CD4-positive, alpha-beta T cell treated with Interferon alpha-2 for 1 hour (primary cell): ENCODE data around the gene RAI14.
"Not testable (repeated sequence)": the region's sequence is repeated elsewhere in the genome, so short reads cannot be mapped to it uniquely, and the experiment has no call there.

ENCODE experiments used
- DNase-seq, 2 donors: peaks; one replicate each; pipeline ENCODE4 v3.0.0-alpha.2; 2020 to 2022

Gene RAI14

DNA sequence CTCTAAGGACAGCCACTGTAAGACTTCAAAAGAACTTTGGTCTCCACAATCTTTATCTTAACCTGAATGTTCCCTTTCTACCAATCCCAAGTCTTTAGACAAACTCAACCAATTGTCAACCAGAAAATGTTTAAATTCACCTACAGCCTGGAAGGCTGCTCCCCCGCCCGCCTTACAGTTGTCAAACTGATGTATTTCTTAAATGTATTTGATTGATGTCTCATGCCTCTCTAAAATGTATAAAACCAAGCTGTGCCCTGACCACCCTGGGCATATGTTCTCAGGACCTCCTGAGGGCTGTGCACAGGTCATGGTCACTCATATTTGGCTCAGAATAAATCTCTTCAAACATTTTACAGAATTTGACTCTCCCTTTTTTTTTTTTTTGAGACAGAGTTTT lies 45.3 kb downstream of the RAI14 start:
- not testable (repeated sequence) for DNase-seq

DNA sequence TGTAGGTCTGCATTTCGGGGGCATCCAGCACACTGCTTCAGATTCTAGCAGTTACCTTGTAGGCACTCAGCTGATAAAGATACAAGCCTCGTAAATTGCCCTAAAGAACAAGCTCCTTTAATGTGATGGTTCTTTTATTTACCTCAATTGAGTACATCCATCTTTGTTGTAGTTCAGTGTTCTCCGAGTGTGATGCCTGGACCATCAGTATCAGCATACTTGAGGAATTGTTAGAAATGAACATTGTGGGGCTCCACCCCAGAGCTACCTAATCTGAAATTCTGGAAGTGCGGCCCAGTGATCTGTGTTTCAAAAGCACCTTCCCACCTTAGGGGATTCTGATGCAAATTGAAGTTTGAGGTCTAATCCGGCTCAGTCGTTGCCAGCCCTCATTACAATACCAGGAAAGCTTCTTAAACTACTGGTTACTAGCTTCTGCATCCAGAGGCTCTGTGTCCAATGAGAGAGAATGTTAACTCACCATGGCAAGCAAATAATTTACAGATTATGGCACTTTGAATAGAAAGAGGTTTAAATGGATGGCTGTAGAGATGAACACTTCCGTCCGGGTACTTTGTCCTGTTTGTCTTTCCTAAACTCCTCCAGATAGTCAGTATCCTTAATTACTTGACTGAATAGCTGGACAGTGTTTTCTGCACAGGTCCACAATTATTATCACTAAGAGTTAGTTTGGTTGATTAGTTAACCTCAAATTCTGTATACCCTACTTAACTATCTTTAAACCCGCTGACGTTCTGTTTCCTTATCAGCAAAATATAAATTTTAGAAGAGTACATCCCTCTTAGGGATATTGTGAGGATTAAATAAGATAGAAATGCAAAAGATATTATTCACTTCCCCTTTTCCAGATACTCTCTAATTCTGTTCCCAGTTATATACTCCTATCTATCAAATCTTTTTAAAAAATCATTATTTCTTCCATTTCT lies 47.9 kb downstream of the RAI14 start:
- DNase-seq, result no peak

DNA sequence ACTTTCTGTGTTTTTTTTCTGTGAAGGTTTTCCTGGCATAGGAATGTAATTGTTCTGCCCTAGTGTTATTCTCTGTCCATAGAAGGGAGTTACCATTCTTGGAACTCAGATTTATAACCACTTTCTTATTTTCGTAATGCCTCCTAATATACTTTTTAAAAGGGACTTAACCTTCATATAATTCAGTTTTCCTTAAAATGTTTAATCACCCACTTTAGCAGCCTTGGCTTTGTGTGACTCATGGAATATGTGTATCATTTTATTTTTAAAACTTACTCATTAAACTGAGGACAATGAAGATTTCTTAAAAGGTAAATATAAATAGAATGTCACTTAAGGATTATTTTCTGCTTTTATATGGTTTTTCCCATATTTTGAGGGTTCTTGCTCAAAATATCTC lies 50.0 kb downstream of the RAI14 start:
- DNase-seq, result no peak

DNA sequence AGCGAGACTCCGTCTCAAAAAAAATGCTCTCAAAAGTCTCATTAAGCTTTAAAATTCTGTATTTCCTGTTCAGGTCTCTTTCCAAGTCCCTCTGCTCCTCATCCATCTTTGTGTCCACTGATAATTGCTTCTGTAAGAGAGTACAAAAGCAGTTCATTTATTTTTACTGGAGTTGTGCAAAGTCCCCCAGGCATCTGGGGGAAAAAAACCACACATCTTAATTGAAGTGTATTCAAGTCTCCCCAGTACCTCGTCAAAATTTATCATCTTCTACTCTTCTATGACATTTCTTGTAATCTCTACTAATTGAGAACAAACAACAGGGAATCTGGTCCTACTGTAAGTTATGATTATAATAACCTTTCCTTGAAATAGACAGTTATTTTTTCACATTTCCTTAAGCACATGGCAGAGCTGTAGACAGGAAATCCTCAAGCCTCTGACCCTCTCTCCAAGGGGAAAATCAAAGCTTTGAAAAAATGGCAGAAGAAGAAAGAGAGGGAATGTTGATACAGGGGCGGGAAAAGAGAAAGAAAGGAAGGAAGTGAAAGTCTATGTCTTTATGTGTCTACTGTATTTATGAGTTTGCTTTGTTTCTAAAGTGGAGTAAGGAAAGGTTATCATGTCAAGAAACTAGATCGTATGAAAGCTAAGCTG lies 51.5 kb downstream of the RAI14 start:
- DNase-seq, result no peak

DNA sequence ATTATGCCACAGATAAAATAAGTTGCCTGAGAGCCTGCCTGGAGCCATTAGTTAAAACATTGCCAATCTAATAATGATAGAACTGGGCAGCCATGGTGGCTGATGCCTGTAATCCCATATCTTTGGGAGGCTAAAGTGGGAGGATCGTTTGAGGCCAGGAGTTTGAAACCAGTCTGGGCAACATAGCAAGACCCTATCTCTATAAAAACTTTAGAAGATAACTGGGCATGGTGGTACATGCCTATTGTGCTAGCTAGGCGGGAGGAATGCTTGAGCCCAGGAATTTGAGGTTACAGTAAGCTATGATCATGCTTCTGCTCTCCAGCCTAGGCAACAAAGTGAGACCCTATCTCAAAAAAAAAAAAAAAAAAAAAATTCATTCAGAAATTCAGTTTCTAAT lies 52.6 kb downstream of the RAI14 start:
- no peak for DNase-seq

DNA sequence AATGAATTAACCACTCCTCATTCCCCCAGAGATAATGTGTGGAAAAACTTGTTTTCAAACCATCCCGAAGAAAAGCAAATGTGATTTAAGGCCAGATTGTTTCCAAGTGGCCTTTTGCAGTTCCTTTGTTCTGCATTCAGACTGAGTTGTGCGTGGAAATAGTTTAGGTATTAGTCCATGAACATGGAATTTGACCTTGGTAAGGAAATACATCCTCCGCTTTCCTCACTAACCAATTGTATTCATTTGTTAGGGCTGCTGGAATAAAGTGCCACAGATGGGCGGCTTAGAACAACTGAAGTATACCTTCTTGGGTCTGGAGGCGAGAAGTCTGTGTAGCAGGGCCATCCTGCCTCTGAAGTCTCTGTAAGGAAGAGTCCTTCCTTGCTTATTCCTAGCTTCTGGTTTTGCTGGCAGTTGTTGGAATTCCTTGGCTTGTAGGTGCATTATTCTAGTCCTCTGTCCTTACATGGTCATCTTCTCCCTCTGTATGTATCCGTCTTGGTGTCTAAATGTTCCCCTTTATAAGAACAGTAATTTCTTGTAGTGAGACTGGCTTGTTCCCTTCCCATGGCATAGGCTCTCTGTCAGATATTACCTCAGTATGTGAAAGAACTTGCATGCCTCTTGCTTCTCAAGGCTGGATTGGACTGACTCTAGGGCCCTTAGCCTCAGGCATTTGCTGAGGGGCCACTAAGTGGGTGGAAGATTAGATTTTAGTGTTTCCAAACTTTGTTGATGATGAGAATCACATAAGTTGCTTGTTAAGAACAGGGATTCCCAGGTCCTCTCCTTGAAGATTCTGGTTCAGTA lies 53.9 kb downstream of the RAI14 start:
- no peak for DNase-seq

DNA sequence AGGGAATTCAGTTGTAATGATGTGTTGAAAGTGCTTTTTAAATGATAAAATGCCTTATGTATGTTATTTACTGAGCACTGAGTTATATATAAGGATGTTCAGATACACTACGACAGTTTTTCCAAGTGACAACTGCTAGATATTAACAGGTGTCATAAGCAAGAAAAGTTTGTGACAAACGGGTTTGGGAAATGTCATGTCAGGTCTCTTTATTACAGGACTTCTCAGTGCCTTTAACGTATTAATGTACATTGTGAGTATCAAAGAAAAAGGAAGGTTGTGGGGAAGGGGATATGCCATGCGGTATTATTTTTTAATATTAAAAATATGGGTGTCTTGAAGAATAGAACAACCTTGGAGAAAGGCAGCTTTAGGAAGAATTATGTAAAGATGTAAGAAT lies 56.4 kb downstream of the RAI14 start:
- DNase-seq, result no peak

DNA sequence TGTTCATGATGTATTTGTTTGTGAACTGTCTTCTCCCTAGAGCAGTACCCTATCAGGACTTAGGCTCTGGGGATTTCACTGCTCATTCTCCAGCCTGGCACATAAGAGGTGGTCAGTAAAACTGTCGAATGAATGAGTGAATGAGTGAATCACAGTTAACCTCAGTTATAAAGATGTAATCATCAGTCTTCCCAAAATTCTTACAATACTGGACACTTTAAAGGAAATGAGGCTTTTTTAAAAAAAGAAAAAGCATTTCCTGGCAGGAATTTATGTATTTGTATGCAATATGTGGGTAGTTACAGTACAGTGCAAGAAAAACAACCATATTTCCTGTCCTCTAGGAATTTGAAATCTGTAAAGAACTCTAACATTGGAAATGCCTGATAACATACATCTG lies 59.6 kb downstream of the RAI14 start:
- no peak for DNase-seq

DNA sequence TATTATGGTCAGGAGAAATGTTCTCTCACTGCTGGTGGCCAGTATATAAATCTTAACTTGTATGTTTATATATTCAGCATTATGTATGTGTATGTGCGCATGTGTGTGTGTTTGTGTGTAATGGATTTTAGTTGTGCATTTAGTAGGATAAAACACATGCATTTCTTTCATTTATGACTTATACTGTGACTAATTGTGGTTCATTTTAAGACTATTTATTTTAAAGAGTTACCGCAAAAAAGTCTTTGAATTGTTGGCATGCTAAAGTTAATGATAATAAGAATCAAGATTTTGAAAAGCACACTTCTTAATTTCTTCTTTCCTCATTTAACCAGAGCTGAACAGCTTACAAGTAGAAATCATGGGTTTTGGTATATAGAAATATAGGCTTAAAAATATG lies 60.9 kb downstream of the RAI14 start:
- DNase-seq, result no peak

DNA sequence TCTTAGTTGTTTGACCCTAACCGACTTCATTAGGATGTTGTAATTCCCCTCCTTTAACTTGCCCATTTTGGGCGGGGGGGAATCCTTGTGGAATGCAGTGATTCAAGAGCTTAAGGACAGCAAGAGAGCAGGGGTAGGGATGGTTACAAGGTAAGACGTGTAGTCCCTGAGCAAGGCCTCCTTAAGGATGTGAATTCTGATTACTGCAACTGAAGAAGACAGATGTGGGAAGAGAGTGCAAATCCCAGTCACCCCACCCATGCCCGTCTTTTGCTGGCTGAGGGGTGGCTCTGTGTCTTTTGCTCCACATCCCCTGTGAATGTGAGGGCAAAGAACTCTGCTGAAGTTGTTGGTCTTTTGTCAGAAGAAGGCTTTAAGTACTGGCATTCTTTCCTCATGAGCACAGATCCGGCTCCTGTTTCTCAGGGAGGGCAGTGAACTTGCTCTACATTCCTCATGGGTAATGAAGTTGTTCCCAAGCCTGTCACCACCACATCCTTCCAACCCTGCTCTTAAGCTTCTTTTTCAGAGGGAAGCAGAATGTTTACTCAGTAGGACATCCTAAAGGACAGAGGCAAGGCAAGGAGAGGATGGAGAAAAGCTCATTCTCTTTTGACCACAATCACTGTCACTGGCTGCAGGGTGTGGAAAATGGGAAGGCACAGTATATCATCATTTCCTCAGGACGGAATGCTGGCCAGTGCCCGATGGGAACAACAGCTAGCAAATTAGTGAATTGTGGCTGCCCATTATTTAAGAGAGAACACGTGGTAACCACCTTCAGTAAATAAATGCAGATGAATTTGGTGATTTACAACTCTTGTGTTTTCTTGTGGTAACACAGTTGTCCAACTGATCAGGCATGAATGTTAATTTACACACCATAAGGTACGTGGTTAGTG lies 61.5 kb downstream of the RAI14 start:
- no peak for DNase-seq

DNA sequence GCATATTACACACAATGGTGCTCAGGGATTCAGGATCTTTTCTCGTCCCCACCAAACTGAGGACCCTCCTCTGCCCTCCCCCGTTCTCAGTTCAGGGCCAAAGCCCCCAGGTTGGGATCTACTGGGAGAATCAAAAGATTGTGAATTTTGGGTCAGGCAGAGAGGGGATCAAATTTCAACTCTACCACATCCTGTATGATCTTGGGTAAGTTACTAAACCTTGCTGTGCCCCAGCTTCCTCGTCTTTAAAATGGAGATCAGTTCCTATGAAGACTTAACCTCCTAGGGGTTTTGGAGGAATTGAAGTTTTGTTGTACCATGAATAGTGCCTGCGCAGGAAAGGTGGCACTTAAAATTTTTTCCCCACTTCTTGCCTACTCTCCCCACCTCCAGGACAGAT lies 62.4 kb downstream of the RAI14 start:
- DNase-seq, result no peak

DNA sequence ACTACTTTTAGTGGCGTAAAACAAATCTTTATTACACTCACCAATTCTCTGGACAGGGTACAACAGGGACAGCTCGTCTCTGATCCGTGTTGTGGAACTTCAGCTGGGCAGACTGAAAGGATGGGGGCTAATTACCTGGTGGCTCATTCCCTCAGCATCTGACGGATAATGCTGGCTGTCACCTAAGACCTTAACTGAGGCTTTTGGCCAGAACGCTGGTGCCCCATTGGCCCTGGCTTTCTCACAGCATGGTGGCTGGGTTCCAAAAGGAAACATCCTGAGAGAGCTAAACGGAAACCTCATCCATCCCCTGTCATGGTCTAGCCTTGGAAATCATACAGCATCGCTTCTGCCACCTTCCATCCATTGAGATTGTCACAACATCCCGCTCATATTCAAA lies 62.9 kb downstream of the RAI14 start:
- no peak for DNase-seq

DNA sequence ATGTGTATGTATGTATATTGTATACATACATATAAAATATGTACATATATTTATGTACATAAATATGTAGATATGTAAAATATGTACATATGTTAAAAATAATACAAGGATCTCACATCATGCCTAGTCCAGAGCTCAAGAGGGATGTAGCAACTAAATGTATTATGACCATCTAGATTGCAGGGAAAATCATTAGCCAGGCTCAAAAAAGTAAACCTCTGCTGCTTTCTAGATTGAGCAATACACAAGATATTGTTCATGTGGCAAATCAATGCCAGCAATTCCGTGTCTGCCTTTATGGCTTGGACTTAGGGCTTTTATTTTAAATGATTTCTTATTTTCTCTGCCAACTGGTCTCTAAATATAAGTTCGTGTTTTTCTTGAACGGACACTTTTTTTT lies 65.2 kb downstream of the RAI14 start:
- DNase-seq, result no peak

DNA sequence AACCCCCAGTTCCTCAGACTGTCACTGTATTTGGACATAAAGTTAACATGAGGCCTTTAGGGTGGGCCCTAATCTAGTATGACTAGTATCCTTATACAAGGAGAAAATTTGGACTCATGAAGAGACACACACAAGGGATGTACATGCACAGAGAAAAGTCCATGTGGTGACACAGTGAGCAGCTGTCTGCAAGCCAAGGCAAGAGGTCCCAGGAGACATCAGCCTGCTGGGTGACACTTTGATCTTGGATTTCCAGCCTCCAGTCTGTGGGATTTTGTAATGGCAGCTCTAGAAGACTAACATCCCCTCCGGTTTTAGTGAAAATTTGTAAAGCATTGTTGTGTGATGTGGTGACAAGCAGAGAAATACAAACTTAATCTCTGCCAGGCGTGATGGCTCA lies 66.1 kb downstream of the RAI14 start:
- no peak for DNase-seq

DNA sequence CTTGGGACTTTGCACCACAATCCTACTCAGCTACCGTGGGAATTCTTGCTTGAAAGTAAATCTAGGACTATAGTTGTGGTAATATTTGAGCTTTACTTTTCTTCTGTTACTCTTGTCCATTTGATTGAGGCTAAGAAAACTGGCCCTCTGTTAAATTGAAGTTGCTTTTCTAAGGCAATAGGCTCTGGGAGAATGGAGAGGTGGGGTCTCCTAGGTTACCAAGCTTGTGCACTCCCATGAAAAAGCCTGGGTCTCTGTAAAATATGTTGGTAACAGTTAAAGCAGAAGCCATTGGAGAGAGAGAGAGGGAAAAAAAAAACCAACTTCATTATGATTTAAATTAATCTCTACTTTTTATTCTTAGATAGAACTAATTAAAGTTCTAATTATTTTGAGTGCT lies 68.6 kb downstream of the RAI14 start:
- no peak for DNase-seq

DNA sequence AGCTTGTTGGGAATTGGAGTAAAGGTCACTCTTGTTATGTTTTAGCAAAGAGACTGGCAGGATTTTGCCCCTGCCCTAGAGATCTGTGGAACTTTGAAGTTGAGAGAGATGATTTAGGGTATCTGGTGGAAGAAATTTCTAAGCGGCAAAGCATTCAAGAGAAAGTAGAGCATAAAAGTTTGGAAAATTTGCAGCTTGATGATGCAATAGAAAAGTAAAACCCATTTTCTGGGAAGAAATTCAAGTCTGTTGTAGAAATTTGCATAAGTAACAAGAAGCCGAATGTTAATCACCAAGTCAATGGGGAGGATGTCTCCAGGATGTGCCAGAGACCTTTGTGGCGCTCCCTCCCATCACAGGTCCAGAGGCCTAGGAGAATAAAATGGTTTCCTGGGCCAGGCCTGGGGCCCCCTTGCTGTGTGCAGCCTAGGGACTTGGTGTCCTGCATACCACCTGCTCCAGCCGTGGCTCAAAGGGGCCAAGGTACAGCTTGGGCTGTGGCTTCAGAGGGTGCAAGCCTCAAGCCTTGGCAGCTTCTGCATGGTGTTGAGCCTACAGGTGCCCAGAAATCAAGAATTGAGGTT lies 71.1 kb downstream of the RAI14 start:
- not testable (repeated sequence) for DNase-seq

DNA sequence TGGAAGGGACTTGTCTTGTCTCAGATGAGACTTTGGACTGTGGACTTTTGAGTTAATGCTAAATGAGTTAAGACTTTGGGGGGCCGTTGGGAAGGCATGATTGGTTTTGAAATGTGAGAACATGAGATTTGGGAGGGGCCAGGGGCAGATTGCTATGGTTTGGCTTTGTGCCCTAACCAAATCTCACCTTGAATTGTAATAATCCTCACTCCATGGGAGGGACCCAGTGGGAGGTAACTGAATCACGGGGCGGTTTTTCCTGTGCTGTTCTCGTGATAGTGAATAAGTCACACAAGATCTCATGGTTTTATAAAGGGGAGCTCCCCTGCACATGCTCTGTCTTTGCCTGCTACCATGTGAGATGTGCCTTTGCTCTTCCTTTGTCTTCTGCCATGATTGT lies 72.1 kb downstream of the RAI14 start:
- DNase-seq, result no peak

DNA sequence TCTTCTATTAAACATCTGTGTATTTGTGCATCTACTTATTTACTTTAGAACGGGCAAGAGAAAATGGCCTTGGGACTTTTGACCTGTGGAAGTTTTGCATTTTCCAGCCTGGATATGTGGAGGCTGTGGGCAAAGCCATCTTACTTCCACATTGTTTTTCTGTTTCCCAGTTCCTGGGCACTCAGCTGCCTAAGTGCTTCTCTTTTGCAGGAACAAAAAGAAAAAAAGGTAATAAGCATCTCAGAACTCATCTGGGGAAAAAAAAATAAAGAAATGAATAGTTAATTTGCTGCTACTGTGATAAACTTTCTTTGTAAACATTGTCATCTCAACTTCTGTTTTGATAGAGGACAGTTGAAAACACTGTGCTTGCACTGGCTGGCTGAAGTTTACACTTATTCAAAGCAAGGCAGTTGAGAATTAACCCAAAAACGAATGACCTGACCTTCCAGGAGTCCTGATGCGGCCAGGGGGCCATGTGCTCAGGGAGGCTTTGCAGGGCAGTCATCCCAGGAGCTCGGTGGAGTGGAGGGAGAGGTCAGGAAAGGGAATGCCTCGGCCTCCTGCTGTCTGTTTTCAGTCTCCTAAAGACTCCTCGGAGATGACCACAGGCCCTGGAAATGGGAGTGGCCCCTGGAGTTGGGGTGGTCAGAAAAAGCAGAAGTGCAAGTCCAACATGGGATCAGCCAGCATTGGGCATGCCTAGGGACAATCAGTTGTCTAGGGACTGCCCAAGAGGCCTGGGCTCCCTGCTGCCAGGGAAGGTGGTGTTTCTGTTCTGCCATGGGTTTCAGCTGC lies 75.5 kb downstream of the RAI14 start:
- DNase-seq, result no peak

DNA sequence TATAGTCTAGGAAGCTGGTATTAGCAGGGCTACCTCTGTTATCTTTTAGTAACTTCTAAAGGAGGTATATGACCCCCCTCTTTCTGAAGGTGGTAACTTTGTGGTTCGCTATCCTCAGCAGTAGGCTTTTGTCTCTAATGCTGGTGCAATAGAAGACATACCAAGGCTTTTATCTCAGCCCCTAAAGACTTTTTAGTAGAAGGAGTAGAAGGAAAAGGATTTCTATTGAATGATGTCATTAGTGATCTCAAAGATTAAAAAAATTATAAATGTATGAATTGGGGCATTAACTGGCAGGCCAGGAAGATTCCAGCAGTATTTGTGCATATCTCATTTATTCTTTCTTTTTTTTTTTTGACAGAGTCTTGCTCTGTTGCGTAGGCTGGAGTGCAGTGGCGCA lies 78.2 kb downstream of the RAI14 start:
- no peak for DNase-seq

DNA sequence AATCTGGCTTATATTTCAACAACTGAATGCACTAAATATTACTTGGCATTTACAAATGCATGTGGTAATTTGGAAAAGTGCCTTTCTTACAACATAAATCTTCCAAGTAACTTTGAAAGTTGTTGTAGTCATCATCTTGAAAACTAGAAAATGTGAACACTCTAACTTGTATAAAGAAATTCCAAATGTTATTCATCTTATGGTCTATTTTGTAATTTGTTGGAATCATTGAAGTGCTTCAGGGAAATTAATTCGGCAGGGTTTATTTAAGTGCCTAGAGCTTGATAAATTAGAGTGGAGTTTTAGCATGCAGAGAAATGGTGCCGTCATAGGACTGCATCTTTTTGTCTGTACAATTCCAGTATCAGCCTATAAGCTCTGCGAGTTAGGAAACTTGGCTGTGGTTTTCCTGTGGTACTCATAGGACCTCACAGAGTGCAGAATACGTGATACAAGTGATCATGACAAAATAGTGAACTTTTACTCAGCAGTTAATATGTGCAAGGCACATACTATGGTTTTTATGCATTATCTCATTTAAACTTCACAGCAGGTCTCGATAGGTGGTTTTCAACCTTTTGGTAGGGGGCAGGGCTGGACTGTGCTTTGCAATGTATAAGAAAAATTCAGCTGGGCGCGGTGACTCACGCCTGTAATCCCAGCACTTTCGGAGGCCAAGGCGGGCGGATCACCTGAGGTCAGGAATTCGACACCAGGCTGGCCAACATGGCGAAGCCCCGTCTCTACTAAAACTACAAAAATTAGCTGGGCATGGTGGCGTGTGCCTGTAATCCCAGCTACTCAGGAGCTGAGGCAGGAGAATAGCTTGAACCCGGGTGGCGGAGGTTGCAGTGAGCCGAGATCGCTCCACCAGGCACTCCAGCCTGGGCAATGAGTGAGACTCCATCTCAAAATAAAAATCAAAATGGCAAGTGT lies 79.6 kb downstream of the RAI14 start:
- DNase-seq, result no peak
